Measurements from ENCODE around the gene PADI3.

Gene PADI3

DNA sequence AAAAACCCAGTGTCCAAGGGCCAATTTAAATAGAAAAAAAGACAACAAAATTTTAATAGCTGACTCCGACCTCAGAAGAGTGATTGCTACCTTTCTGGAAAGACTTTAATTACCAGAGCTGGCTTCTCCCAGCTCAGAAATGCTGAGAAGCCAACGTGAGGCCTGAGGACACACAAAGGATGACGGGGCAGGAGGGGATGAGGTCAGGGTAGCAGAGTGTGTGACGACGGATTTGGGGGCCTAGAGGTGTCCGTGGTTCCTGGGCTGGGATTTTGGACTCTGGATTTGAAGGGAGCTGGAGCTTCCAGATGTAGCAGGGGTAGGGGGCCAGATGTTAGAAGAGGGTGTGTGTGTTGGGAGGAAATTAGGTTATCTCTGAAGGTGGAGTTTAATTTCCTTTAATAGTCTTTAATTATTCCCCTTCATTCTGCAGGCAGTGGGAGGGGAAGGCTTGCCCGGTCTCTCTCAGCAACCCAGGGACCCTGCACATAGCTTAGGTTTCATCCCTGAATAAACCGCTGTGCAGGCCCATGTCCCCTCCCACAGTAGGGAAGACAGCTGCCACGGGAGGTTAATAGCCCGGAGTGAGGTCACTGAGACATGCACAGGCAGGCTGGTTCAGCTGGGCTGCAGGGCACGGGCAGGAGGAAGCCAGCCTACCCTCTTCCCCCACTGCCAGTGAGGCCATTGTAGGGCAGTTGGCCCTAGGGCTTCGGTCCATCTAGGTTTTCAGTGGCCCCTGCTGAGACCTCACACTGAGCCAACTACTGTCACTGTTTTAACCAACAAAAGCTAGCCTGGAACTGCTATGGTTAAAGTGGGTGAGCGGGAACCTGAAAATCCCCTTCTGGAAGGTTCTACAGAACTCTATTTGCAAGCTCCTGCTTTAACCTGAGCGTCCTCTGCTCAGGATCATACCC is 3.8 kb upstream of the PADI3 start:
- DNase-seq: peak in 1 of 2 experiments; percentile 49

DNA sequence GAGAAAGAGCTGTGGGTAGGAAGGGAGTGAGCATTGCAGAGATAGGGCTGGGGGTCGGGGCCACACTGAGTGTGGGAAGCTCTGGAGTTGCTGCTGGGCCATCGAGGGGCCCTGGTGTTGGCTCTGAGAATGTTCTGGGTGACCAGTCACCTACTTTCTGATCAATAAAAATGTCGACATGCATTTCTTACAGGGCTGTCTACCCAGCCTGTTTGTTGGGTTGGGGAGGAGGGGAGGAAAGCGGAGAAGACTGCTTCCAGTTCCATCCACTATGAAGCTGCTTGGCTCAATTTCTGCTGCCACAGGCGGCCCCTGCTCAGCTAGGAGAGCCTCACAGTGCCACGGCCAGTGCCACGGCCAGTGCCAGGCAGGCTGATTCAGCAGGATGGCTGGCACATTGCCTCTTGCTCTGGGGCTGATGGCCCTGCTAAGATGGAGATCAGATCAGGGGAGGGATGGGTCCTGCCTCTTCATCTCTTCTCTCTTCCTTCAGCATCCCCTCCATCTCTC is 3.0 kb upstream of the PADI3 start:
- no peak for DNase-seq

DNA sequence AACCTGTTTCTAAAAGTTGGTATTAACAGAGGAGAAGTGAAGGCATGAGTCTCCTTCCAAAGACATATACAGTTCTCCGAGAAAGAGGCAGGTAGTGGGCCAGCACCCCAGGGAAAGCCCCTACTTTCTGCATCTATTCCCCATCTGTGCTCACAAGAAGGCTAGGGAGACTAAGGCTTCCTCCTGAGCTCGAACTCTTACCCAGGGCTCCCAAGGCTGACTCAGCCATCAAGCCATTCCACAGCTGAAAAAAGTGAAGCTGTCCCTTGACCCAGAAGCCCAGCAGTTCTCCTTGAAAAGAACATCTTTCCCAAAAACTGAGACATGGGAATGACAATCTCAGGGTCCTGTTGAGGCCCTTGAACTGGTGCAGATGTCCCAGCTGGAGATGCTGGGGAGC is 1.9 kb upstream of the PADI3 start:
- DNase-seq: no peak

DNA sequence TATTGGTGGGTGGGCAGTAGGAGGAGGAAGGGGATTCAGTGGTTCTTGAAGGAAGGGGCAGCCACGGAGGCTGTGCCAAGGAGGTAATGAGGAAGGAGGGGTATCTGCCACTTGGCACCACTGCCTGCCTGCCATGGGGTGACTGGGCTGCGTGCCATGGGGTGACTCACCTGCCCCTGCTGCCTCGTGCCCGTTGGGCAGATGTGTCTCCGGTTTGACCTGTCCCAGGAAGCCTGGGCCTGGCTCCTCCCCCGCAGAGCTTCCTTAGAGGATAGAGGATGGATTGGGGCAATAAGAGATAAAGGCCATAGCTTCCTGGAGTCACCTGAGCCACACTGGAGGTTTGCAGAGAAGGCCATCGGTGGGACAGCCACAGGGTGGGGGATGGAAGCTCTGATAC is 1.7 kb downstream of the PADI3 start:
- no peak for DNase-seq

DNA sequence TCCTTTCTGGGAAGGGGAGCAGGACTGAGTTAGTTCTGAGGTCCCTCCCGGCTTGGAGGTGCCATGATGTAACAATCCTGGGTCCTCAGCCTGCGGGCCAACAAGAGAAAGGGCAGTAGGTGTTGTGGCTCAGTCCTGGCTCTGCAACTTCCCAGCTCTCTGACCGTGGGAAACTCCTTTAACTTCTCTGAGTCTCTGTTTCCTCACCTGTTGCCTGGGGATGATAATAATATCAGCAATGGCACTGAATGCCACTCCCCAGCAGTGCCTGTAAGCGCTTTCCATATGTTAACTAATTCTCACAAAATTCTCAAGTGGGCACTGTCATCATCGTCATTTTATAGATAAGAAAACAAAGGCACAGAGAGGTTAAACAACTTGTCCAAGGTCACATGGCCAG is 2.3 kb downstream of the PADI3 start:
- DNase-seq: no peak

DNA sequence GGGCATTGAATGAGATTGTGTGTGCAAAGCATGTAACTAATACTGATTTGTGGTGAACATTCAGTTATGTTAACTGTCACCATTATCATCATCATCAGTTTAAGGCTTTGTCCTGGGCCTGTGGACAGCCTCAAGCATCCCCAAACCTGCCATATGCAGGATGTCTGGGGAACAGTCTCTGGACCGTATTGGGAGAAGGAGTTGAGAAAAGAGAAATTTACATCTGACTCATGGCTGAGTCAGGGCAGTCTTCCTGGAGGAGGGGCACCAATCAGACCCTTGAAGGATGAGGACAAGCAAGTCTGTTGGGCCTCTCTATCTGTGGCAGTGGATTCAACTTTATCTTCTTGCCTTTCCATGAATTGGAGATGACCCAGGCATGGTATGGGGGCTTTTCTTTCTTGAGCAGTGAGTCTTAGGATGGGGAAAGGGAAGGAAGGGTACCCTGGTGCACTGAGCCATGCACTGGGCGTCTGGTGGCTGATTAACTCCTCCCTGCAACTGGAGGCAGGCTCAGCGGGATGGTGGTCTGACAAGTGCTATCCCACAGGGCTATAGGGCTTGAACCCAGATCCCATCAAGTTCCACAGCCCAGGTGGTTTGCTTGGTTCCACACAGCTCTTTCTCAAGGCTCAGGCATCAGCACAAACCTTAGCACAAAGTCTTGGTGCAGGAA is 2.9 kb downstream of the PADI3 start:
- DNase-seq: no peak

DNA sequence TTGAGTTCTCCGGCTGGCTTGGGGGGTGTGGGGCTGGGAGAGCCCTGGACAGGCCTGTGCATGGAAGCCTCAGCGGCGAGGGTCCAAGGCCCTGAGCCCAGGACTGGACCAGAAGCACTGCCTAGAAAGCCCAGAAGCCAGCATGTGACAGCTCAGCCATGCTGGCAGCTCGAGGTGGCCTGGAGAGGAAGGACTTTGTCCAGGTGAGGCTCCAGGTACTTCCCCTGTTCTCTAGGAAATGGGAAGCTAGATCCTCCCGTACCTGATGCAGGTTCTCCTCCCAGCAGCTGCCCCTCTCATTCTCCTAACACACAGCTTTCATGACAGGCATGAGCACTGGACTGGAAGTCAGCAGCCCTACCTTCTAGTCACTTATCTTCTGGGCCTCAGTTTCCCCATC is 6.4 kb downstream of the PADI3 start:
- DNase-seq: no peak

DNA sequence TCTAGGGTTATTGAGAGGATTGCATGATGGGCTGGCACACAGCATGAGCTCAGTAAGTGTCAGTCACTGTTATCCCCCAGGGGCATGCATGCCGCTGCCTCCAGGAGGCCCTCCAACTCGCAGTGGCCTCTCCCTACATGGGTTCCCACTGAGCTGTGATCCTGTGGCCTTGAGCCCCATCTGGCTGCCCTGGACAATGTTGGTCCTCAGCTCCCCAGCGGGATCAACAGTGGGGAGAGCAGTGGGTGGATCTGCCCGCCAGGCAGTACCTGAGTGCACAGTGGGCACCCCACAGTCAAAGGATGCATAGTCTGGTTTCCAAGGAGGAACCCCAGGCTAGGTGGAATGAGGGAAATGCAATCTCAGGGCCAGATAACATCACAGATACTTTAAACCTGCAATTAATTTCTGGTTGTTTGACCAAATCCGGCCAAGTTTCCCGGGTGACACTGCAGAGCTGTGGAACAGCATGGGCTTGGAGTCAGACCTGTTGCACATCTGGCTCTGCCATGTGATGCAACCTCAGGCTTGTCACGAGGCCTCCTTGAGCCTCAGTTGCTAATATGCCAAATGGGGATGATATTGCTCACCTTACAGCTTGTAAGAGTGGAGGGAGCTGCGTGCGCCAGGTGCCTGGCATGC is 9.3 kb downstream of the PADI3 start:
- DNase-seq: no peak

DNA sequence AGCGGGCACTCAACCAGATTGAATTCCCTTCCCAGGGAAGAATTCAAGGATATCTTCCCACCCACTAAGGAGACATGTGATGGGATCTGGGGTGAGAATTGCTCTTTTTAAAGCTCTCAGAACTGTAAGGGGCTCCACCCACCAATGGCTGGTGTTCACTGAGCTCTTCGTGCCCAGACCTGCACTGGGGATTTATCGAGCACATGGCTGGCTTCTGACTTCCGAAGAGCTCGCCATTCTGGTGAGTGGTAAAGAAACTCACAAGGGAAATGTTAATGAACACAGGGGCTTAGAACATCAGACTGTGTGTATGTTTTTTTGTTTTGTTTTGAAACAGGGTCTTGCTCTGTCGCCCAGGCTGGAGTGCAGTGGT is 9.8 kb downstream of the PADI3 start:
- no peak for DNase-seq

DNA sequence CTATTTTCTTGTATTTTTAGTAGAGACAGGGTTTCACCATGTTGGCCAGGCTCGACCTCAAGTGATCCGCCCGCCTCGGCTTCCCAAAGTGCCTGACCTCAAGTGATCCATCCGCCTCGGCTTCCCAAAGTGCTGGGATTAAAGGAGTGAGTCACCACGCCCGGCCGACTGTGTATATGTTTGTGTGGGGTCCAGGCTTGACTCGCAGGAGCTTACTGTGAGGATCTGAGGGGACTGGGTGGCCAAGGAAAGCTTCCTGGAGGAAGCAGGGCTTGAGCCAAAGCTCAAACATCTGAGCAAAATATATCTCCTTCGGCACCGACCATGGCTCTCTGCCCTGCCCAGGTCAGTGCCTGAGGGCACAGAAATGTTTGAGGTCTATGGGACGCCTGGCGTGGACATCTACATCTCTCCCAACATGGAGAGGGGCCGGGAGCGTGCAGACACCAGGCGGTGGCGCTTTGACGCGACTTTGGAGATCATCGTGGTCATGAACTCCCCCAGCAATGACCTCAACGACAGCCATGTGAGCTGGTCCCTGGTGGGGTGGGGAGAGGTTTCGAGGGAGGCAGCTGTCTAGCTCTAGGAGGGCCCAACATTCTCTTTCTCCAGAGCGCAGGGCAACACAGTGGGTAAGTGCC is 10.5 kb downstream of the PADI3 start:
- no peak for DNase-seq

DNA sequence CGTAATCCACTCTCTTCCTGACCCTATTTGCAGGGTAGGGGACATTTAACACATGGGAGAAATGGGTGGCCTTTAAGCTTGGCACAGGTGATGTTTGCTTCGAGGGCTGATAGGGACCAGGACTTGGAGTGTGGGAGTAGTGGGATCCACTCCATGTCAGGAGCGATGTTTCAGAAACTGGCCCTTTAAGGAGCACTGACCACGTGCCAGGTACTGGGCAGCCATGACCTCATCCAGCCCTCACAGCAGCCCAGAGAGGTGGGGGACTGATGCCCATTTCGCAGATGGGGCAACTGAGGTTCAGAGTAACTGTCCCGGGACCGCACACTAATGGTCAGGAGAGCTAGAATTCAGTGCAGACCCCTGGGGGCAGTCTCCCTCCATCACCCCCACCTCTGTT is 11.4 kb downstream of the PADI3 start:
- DNase-seq: no peak

DNA sequence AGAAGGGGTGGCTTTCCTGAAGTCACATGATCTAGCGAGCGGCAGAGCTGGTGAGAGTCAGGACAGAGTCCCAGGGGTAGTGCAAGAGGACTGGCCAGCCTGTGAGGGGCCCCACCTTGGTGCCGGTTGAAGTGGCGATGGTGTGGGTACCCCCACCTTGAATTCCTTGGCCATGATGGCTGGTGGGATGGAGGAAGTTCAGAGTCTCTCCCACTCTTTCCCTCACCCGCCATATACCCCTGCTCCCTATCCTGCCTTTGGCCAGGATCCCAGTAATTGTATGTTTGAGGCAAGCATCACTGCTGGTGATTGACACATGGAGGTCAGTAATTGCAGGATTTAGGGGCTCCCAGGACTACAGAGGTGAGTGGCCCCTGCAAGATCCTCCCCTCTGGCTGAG is 11.8 kb downstream of the PADI3 start:
- DNase-seq: no peak

DNA sequence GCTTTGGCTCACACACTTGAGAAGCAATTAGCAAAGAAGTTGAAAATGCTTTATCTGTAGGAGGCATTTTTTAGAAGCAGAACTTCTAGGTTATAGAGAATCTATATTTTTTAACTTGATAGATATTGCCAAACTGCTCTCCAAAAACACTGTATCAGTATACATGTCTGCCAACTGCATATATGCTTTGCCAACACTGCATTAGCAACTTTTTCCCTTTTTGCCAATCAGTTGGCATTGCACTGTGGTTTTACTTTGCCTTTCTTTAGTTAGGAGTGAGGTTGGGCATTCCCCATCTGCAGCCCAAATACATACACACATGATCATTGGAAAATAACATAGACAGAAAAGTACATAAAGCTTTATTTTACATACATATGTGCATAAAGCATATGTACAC is 15.0 kb downstream of the PADI3 start:
- no peak for DNase-seq

DNA sequence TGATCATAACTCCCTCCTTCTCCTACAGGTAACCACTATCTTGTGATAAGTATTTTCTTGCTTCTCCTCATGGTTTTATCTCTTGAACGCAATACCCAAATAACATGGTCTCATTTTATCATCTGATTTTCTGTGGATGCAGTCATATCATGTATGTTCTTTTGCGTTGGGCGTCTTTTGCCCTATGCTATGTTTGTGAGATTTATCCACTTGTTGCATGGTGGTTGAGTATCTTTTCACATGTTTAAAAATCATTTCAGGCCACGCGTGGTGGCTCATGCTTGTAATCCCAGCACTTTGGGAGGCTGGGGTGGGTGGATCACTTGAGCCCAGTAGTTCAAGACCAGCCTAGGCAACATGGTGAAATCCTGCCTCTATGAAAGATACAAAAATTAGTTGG is 15.6 kb downstream of the PADI3 start:
- no peak for DNase-seq

DNA sequence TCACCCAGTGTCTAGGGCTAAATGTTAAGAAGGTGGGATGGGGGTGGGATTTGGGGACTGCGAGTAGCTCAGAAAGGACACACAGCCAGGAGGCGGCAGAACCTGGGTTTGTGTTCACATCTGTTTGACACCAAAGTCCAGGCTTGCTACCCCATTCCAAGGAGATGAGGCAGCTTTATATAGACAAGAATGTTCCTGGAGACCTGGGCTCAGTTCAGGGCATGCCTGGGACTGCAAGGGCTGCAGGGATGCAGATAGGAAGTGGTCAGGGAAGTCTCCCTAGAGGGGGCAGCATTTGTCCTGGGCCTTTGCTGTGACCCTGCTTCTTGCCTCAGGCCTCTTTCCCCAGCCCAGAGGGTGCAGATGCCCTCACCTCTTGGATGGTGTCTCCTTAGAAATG is 16.3 kb downstream of the PADI3 start:
- no peak for DNase-seq

DNA sequence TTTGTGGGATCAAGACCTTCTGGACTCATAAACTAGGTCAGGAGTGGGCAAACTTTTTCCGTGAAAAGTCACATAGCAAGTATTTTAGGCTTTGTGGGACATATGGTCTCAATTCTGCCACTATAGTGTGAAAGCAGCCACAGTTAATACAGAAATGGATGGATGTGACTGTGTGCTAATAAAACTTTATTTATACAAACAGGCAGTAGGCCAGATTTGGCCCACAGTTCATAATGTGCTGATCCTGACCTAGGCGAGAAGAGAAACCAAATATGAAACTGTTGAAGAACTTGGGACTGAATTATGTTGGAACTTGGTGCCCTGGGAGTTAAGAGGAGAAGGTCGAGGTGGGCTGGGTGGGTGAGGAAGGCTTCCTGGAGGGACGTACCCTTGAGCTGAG is 17.1 kb downstream of the PADI3 start:
- DNase-seq: no peak

DNA sequence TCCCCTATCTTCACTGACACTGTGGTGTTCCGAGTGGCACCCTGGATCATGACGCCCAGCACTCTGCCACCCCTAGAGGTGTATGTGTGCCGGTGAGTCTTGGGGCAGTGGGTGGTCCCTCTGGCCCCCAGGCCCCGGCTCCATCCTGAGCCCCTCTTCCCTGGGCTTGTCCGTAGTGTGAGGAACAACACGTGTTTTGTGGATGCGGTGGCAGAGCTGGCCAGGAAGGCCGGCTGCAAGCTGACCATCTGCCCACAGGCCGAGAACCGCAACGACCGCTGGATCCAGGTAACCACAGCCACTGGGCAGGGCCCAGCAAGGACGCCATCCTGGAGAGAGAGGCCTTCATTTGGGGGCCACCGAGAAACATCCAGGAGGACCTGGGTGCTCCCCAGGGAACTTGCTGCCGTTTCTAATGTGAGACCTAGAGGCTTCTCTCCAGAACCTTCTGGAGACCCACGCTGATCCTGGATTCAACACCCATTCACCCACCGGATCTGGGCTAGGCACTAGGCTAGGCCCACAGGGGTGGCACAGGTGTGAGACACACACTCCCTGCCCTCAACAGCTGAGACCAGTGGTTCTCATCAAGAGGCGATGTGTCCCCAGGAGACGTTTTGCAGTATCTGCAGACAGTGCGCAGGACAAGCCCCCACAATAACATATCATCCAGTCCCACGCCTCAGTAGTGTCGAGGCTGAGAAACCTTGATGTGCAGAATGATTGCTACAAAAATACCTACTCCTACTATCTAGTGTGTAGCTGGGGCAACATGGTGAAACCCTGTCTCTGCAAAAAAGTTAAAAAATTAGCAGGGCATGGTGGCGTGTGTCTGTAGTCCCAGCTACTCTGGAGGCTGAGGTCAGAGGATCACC is 22.2 kb downstream of the PADI3 start:
- no peak for DNase-seq

DNA sequence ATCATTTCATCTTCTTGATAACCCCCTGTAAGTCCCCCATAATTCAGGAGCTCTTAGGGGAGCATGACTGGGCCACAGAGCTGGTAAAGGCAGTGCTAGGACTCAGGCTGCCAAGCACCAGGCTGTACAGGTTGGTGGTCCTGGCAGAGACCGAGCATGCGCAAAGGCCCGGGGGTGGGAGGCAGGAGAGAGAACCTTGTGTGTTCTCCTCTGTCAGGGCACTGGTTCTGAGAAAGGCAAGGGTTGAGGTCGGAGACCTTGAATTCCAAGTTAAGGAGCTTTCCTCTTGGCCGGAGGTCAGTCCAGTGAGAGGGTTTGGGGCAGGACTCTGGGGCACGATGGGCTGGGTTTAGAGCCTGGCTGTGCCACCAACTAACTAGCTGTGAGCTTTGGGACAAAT is 23.2 kb downstream of the PADI3 start:
- no peak for DNase-seq

DNA sequence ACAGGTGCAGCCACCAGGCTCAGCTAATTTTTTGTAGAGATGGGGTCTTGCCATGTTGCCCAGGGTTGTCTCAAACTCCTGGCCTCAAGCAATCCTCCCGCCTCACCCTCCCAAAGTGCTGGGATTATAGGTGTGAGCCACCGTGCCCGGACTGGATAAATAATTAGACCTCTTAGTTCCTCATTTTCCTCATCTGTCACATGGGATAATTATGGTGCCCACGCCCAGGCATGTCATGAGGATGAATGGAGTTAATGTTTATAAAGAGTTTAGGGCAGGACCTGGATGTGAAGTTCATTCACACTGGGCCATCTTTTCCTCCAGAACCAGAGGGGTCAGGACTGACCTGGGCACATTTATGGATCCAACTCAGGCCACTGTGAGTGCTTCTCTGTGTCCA is 23.7 kb downstream of the PADI3 start:
- DNase-seq: no peak

DNA sequence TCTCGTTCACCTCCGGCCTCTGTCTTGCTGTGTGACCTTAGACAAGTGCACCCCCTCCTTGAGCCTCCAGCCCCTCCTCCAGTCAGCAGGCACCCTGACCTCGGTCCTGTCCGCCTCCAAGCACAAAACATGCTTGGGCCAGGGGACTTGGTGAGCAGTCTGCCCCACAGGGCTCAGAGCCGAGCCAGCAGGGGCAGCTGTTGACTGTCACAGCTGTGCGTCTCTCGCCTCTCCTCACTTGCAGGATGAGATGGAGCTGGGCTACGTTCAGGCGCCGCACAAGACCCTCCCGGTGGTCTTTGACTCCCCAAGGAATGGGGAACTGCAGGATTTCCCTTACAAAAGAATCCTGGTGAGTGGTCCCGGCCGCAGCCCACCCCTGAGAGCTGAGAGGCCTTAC is 24.2 kb downstream of the PADI3 start:
- DNase-seq: no peak

DNA sequence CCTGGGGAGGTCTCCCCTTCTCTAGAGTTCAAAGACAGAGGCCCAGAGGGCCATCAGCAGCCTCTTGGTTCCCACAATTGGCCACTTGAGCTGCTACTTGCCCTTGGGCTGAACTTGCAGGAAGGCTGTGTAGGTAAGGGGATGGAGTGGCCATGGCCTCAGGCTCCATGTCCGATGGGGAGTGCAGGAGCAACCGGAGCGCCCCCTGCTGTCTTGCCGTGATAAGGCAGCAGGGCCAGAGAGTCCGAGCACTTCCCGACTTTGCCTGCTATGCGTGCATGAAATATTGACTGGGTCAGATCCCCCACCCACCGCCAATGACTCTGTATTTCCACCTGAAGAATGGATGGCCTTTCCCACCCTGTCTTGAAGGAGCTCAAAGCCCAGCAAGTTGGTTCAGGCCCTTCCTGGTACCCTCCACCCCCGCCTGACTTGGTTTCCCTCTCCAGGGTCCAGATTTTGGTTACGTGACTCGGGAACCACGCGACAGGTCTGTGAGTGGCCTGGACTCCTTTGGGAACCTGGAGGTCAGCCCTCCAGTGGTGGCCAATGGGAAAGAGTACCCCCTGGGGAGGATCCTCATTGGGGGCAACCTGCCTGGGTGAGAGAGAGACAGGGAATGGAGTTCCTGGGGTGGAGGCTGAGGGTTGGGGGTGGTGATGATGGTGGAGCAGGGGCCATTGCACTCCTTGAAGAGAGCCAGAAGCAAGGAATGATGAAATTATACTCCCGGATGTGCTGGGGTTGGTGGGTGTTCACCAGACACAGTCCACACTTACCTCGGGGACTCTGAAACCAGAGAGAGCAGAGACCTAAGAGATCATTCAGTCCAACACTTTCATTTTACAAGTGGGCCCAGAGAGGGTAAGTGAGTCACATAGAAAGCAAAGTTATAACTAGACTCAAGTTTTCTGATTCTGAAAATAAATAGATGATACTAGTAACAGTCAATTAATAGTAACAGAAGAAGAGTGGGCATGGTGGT is 25.6 kb downstream of the PADI3 start:
- peak; percentile 3 to 48 for DNase-seq

Measured in SHP77 (cell line).